GM10266 (cell line): ENCODE results near the gene SLCO2A1.

Experiments
- DNase-seq: peaks from one replicate; pipeline ENCODE4 v3.0.0; 2012; ENCODE audit errors: extremely low spot score
- CTCF ChIP-seq: IDR thresholded peaks from 2 replicates; pipeline ENCODE4 v1.5.1; 2012; ENCODE audit warnings: mild to moderate bottlenecking, low read depth; ENCODE audit not compliant: control insufficient read depth, insufficient read depth; ENCODE audit errors: missing control alignments

SLCO2A1 gene

GRCh38 chr3:134029734-134030378, at the start of gene SLCO2A1:
SLCO2A1 (minus strand) TSS chr3:134029925; CDS start chr3:134029802, 123 bp downstream.
- no peak for TF ChIP-seq CTCF
- DNase-seq: no peak

- DNase-seq: no peak
- TF ChIP-seq CTCF: no peak
Measured at GRCh38 chr3:134079111-134079547, 49.4 kb upstream of the SLCO2A1 start.

- no peak for TF ChIP-seq CTCF
- no peak for DNase-seq
Measured at GRCh38 chr3:134078169-134078831, 48.6 kb upstream of the SLCO2A1 start.

GRCh38 chr3:134077649-134078161, 48.0 kb upstream of the SLCO2A1 start:
- no peak for DNase-seq
- TF ChIP-seq CTCF: no peak

GRCh38 chr3:134076851-134077250, 47.1 kb upstream of the SLCO2A1 start:
- no peak for TF ChIP-seq CTCF

GRCh38 chr3:134075846-134076245, 46.1 kb upstream of the SLCO2A1 start:
- TF ChIP-seq CTCF: no peak
- DNase-seq: no peak

More at GRCh38 chr3:134076851-134077250, 47.1 kb upstream of the SLCO2A1 start:
- no peak for DNase-seq

- no peak for TF ChIP-seq CTCF
- DNase-seq: no peak
Measured at GRCh38 chr3:134075568-134075825, 45.8 kb upstream of the SLCO2A1 start.
